ENCODE data around the gene CSGALNACT2. TPM values are rescaled to one million over a fixed set of nuclear protein-coding genes. Genes with fewer than 3 reads are reported as not detected.

Gene CSGALNACT2
- total and polyA plus RNA-seq, 3 donors from 2014 or later: 13.9 to 17.9 (median 16.7) TPM

DNA sequence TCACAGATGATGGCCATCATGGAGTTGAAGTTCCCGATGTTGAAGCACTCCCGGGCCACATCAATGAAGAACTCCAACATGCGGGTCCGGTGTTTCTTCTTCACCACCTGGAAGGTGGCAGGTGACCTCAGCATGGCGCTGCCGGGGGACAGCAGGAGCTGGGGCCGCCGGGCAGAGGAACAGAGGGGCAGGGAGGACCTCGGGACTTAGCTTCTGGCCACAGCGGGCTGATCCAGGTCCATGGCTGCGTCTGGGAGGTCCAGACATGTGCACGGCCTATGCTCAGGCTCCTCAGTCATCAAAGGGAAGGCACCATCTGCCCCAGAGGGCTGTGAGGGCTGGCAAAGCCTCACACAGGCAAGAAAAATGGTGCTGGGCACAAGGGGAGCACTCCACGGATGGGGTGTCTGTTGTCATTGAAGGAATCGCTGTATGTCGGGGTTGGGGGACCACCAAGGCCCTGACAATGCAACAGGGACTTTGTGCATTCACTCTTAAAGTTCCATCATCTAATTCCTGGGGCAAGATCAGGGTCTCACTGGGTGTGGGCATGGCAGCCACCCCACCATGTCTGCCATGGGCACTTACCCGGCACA, 60.9 kb downstream of the CSGALNACT2 start:
- TF ChIP-seq POLR2A (IDR thresholded peaks at IDR 0.05): no peak
- TF ChIP-seq, protein P1, sequence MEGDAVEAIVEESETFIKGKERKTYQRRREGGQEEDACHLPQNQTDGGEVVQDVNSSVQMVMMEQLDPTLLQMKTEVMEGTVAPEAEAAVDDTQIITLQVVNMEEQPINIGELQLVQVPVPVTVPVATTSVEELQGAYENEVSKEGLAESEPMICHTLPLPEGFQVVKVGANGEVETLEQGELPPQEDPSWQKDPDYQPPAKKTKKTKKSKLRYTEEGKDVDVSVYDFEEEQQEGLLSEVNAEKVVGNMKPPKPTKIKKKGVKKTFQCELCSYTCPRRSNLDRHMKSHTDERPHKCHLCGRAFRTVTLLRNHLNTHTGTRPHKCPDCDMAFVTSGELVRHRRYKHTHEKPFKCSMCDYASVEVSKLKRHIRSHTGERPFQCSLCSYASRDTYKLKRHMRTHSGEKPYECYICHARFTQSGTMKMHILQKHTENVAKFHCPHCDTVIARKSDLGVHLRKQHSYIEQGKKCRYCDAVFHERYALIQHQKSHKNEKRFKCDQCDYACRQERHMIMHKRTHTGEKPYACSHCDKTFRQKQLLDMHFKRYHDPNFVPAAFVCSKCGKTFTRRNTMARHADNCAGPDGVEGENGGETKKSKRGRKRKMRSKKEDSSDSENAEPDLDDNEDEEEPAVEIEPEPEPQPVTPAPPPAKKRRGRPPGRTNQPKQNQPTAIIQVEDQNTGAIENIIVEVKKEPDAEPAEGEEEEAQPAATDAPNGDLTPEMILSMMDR (IDR thresholded peaks at IDR 0.05): no peak
- H3K9me3 ChIP-seq: no peaks in the 10 kb centered on the region
- H3K36me3 ChIP-seq (ENCODE audit: low read depth, missing control alignments): no peaks in the 10 kb centered on the region
- intact Hi-C loops (cut with DNase I; ENCODE audit: low total_unique reads): no loop called here
- no peak overlapping the region for H3K27ac ChIP-seq
- peaks cover 7% of the 10 kb centered on the region for H3K4me1 ChIP-seq
- no peak overlapping the region for H3K4me3 ChIP-seq
- no peak for DNase-seq
- no peaks in the 10 kb centered on the region for H3K27me3 ChIP-seq
- WGBS, 2 donors: 97 to 100% methylated on average over 8 to 16 of the region's 16 CpGs

DNA sequence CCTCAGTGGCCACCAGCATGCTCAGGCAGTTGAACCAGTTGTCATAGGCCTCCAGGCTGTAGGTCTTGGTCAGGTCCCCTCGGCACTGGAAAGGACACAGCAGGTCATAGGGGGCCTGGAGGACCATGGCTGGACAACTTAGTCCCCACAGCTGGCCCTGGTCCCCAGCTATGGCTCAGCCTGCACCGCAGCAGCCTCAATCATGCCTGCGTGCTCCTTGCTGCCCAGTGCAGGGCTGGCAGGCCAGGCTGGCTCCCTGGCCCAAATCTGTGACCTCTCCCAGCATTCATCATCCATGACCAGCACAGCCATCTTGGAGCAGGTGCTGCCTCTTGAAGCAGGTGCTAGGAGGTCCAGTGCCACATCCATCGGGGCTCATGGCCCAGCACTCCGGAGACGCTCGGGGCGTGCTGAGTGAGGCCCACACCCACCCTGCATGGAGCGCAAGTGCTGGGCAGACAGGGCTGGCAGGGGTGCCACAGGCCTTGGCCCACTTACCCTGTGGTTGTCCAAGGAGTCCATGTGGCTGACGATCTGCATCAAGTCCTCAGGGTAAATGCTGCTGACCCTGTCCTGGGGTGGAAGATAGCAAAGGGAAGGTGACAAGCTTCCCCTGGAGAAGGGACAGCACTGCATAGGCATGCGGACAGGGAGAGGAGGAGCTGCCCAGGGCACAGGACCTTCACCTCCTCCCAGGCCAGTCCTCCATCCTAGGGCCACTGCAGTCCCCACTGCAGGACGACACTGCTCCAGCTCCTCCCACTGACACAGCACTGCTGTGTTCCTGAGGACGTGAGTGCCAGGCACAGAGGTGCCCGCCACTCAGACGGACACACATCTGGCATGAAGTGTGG, 61.7 kb downstream of the CSGALNACT2 start:
- DNase-seq: no peak
- H3K36me3 ChIP-seq (ENCODE audit: low read depth, missing control alignments): no peaks in the 10 kb centered on the region
- H3K9me3 ChIP-seq: no peaks in the 10 kb centered on the region
- intact Hi-C loops (cut with DNase I; ENCODE audit: low total_unique reads): no loop called here
- H3K4me1 ChIP-seq: peaks cover 7% of the 10 kb centered on the region
- no peak overlapping the region for H3K4me3 ChIP-seq
- H3K27me3 ChIP-seq: no peaks in the 10 kb centered on the region
- 80 to 96% methylated on average over 1 to 15 of the region's 15 CpGs for WGBS, 2 donors
- no peak for TF ChIP-seq POLR2A (IDR thresholded peaks at IDR 0.05)
- TF ChIP-seq, protein P1 (IDR thresholded peaks at IDR 0.05): no peak
- no peak overlapping the region for H3K27ac ChIP-seq

DNA sequence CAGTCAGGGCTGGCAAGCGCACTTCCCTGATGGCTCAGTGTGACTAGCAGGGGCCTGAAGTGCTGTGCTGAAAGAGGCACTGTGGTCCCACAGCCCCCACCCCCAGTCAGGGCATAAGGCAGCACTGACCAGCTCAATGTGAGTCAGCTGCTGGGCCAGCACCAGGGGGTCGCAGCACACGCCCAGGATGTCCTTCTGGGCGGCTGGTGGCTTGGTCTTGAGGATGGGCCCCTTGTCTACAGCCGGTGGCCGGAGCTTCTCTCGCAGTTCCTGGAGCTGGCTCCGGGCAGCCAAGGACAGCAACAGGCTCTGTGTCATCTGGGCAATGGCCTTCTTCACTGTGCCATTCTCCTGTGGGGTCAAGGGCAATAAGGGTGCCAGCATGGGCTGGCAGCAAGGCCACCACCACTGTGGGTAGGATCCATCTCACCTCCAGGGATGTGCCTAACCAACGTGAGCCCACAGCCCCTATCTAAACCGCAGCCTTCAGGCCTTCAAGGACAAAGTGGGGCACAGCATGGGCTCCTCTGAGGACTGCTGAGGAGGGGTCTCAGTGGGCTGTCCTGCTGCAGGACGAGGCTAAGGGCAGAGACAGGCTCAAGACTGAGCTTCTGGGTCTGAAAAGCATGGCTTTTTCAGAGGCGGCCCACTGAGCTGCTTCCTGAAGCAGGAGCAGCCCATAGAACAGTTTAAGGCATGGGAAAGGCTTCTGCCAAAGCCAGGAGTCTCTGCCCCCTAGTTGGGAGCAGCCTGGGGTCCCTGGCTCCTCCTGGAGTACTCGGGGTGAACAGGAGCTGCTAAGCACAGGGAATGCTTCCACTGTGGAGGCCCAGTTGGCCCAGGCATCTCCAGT, 62.5 kb downstream of the CSGALNACT2 start:
- 83 to 93% methylated on average over 10 to 13 of the region's 13 CpGs for WGBS, 2 donors
- no peaks in the 10 kb centered on the region for H3K36me3 ChIP-seq (ENCODE audit: low read depth, missing control alignments)
- no peaks in the 10 kb centered on the region for H3K27me3 ChIP-seq
- intact Hi-C loops (cut with DNase I; ENCODE audit: low total_unique reads): no loop called here
- no peak overlapping the region for H3K4me3 ChIP-seq
- H3K4me1 ChIP-seq: peaks cover 7% of the 10 kb centered on the region
- TF ChIP-seq, protein P1 (IDR thresholded peaks at IDR 0.05): no peak
- no peak for TF ChIP-seq POLR2A (IDR thresholded peaks at IDR 0.05)
- H3K27ac ChIP-seq: no peak overlapping the region
- no peaks in the 10 kb centered on the region for H3K9me3 ChIP-seq
- no peak for DNase-seq

DNA sequence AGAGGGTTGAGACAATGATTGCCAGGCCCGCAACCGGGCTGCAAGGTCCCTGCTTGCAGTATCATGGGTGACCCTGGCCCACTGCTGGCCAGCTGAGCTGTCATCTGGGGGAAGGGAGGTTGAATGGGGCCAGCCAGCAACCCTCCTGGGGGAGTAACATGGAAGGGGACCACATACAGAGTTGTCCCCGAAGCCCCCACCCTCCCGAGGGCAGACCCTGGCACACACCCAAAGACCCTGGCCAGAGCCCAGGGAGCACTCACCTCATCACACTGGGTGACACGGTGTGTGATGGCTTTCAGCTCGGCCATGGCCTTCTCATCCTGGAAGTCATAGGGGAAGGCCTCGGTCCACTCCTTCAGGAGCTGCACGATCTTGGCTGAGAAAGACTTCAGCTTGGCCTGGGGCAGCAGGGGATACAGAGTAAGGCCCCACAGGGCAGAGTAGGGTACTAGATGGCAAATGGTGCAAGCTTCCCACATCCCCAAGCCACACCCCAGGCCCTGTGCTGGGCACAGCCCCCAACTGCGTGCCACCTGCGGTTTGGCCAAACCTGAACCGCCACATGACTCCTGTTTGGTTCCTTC, 63.4 kb downstream of the CSGALNACT2 start:
- H3K4me3 ChIP-seq: no peak overlapping the region
- 85% methylated on average over 11 of the region's 11 CpGs for WGBS, 2 donors
- no peaks in the 10 kb centered on the region for H3K27me3 ChIP-seq
- H3K27ac ChIP-seq: no peak overlapping the region
- TF ChIP-seq, protein P1 (IDR thresholded peaks at IDR 0.05): no peak
- TF ChIP-seq POLR2A (IDR thresholded peaks at IDR 0.05): no peak
- H3K4me1 ChIP-seq: peaks cover 7% of the 10 kb centered on the region
- intact Hi-C loops (cut with DNase I; ENCODE audit: low total_unique reads): no loop called here
- no peaks in the 10 kb centered on the region for H3K9me3 ChIP-seq
- no peak for DNase-seq
- H3K36me3 ChIP-seq (ENCODE audit: low read depth, missing control alignments): no peaks in the 10 kb centered on the region

Measured in testis (tissue), 3 donors.